ENCODE data around the gene EPHA4.

- TF ChIP-seq CTCF (IDR thresholded peaks at IDR 0.05) (no peak), ZFX (IDR thresholded peaks at IDR 0.05; ENCODE audit: borderline replicate concordance) (no peak)
Measured at GRCh38 chr2:221610675-221611074, 38.6 kb upstream of the EPHA4 start.

Data from 22Rv1 (cell line).